22Rv1 (cell line): ENCODE data around the gene TRIM38.

Experiments
- ZFX ChIP-seq: fragments of 450-650 bp; IDR thresholded peaks from 2 replicates; pipeline ENCODE4 v1.6.1; 2017; ENCODE audit warnings: antibody characterized with exemption, borderline replicate concordance
- TF ChIP-seq, protein P1 (sequence below): fragments of 450-650 bp; IDR thresholded peaks from 2 replicates; pipeline ENCODE4 v1.5.1; 2017; ENCODE audit warnings: mild to moderate bottlenecking

DNA sequence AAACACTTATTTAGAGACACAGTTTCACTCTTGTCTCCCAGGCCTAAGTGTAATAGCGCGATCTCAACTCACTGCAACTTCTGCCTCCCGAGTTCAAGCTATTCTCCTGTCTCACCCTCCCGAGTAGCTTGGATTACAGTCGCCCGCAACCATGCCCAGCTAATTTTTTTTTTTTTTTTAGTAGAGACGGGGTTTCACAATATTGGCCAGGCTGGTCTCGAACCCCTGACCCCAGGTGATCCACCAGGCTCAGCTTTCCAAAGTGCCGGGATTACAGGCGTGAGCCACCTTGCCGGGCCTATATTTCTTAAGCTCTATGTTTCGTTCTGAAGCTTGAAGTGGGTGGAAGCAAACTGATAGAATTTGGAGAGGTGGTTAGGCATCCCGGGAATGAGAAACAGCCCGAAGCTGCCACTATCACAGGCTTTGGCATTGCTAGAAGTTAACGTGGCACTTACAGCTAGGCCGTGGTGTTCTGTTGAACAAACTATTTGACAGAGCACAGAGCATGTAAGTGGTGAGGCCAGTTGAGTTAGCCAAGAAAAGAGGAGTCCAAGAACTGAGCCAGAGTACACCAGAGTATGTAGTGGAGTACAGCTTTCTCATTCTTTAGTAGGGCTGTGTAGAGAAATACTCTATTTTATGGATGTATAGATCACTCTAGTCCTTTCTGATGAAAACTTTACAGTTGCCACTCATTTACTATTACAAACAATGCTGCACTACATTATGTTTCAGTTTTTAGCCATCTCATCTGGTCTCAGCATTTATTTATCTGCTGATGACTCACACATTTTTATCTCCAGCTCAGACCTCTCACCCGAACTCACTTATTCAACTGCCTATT, 62.7 kb downstream of the TRIM38 start:
- TF ChIP-seq, protein P1, sequence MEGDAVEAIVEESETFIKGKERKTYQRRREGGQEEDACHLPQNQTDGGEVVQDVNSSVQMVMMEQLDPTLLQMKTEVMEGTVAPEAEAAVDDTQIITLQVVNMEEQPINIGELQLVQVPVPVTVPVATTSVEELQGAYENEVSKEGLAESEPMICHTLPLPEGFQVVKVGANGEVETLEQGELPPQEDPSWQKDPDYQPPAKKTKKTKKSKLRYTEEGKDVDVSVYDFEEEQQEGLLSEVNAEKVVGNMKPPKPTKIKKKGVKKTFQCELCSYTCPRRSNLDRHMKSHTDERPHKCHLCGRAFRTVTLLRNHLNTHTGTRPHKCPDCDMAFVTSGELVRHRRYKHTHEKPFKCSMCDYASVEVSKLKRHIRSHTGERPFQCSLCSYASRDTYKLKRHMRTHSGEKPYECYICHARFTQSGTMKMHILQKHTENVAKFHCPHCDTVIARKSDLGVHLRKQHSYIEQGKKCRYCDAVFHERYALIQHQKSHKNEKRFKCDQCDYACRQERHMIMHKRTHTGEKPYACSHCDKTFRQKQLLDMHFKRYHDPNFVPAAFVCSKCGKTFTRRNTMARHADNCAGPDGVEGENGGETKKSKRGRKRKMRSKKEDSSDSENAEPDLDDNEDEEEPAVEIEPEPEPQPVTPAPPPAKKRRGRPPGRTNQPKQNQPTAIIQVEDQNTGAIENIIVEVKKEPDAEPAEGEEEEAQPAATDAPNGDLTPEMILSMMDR: no peak
- no peak for TF ChIP-seq ZFX
